ENCODE measurements around the gene SPINK9.

SPINK9 gene

GRCh38 chr5:148335259-148335658, at the start of gene SPINK9:
SPINK9 (plus strand) TSS chr5:148335559; CDS start chr5:148335614, 55 bp downstream.
- no peak for DNase-seq (ENCODE audit: extremely low read depth, low read depth)
- TF ChIP-seq CTCF (IDR thresholded peaks at IDR 0.05; ENCODE audit: low read depth, low read length), result no peak

GRCh38 chr5:148290271-148291195, 44.8 kb upstream of the SPINK9 start:
- no peak for DNase-seq (ENCODE audit: extremely low read depth, low read depth)
- peak; percentile 11 for TF ChIP-seq CTCF (IDR thresholded peaks at IDR 0.05; ENCODE audit: low read depth, low read length)

- DNase-seq (ENCODE audit: extremely low read depth, low read depth), result no peak
- TF ChIP-seq CTCF (IDR thresholded peaks at IDR 0.05; ENCODE audit: low read depth, low read length), result no peak
Measured at GRCh38 chr5:148297731-148298130, 37.6 kb upstream of the SPINK9 start.

GRCh38 chr5:148306446-148306845, 28.9 kb upstream of the SPINK9 start:
- DNase-seq (ENCODE audit: extremely low read depth, low read depth), result no peak
- TF ChIP-seq CTCF (IDR thresholded peaks at IDR 0.05; ENCODE audit: low read depth, low read length), result no peak

- TF ChIP-seq CTCF (IDR thresholded peaks at IDR 0.05; ENCODE audit: low read depth, low read length), result no peak
- DNase-seq (ENCODE audit: extremely low read depth, low read depth), result no peak
Measured at GRCh38 chr5:148309019-148309418, 26.3 kb upstream of the SPINK9 start.

GRCh38 chr5:148309746-148310145, 25.6 kb upstream of the SPINK9 start:
- no peak for TF ChIP-seq CTCF (IDR thresholded peaks at IDR 0.05; ENCODE audit: low read depth, low read length)
- no peak for DNase-seq (ENCODE audit: extremely low read depth, low read depth)

- no peak for DNase-seq (ENCODE audit: extremely low read depth, low read depth)
Measured at GRCh38 chr5:148311484-148311883, 23.9 kb upstream of the SPINK9 start.

More at GRCh38 chr5:148311484-148311883, 23.9 kb upstream of the SPINK9 start:
- no peak for TF ChIP-seq CTCF (IDR thresholded peaks at IDR 0.05; ENCODE audit: low read depth, low read length)
